B cell (primary cell): ENCODE data around the gene SLC6A16. TPM values are rescaled to one million over a fixed set of nuclear protein-coding genes. Genes with fewer than 3 reads are reported as not detected.

Experiments used
- ATAC-seq: fragments of 200-7000 bp; cut with Tn5 transposase; one replicate; pipeline ENCODE4 v1.10.0; 2021; ENCODE audit warnings: low read depth, mild to moderate bottlenecking, moderate number of reproducible peaks, moderate library complexity
- CTCF ChIA-PET: fragments of 350-600 bp; sonication (Branson Sonifier 250); formaldehyde crosslinking; loops from one replicate; lab custom pipeline; 2021; ENCODE audit warnings: antibody characterized with exemption, inconsistent platforms; lab: Charles Lee
- POLR2A ChIA-PET: fragments of 350-600 bp; sonication (Branson Sonifier 250); formaldehyde crosslinking; loops from one replicate; lab custom pipeline; 2021; ENCODE audit warnings: antibody characterized with exemption; lab: Charles Lee
- DNase-seq: peaks from one replicate; pipeline ENCODE4 v3.0.0; 2013
- H2AFZ ChIP-seq: 2 replicates; pipeline ENCODE4 v1.6.1; 2012; ENCODE audit warnings: mild to moderate bottlenecking, low read depth, low read length; ENCODE audit not compliant: insufficient read depth, poor library complexity, severe bottlenecking
- H3K27ac ChIP-seq, 2 donors: 1 replicate in 1 of 2; 2 replicates in 1 of 2; pipeline ENCODE4 v1.5.1; 2012 to 2013; ENCODE audit warnings: low read length in 2 of 2, mild to moderate bottlenecking in 2 of 2, moderate library complexity in 1 of 2
- H3K27me3 ChIP-seq, 4 experiments: fragments of 200-600 bp in 1 of 4; sonication (generic) in 1 of 4; replicated peaks in 1 of 4; 1 replicate in 2 of 4; 2 replicates in 2 of 4; pipeline versions ENCODE4 v1.6.1 to v1.7.0; 2013 to 2016; ENCODE audit warnings: low read length in 3 of 4, mild to moderate bottlenecking in 2 of 4, mixed read lengths in 1 of 4, moderate library complexity in 1 of 4; ENCODE audit not compliant: insufficient read depth in 4 of 4, control insufficient read depth in 3 of 4; ENCODE audit errors: control extremely low read depth in 1 of 4
- H3K36me3 ChIP-seq, 2 experiments: replicated peaks in 1 of 2; 1 replicate in 1 of 2; 2 replicates in 1 of 2; pipeline versions ENCODE4 v1.6.1 to v1.7.1; 2013; ENCODE audit warnings: low read length in 1 of 2; ENCODE audit not compliant: insufficient read depth in 2 of 2, control insufficient read depth in 1 of 2; ENCODE audit errors: control extremely low read depth in 1 of 2, extremely low read depth in 1 of 2
- H3K4me1 ChIP-seq, 2 donors: fragments of 200-600 bp in 1 of 2; sonication (generic) in 1 of 2; 1 replicate in 1 of 2; 2 replicates in 1 of 2; pipeline versions ENCODE4 v1.5.1 to v1.6.1; 2013 to 2017; ENCODE audit warnings: low read length in 2 of 2; ENCODE audit not compliant: control insufficient read depth in 2 of 2, insufficient read depth in 2 of 2
- H3K4me2 ChIP-seq: replicated peaks from 2 replicates; pipeline ENCODE3; 2012; ENCODE audit warnings: mild to moderate bottlenecking, low read depth, low read length; ENCODE audit not compliant: poor library complexity, severe bottlenecking
- H3K4me3 ChIP-seq, 5 experiments: fragments of 200-600 bp in 1 of 5; sonication (generic) in 1 of 5; 1 replicate in 3 of 5; 2 replicates in 2 of 5; pipeline versions ENCODE4 v1.5.1 to v1.7.0; 2011 to 2016; ENCODE audit warnings: low read length in 4 of 5, mild to moderate bottlenecking in 4 of 5, low read depth in 2 of 5, control low read depth in 1 of 5, moderate library complexity in 1 of 5; ENCODE audit not compliant: insufficient read depth in 1 of 5; ENCODE audit errors: control extremely low read depth in 1 of 5, extremely low read depth in 1 of 5
- H3K79me2 ChIP-seq: fragments of 200-600 bp; sonication (generic); one replicate; pipeline ENCODE4 v1.6.0; 2016; ENCODE audit warnings: low read length; ENCODE audit not compliant: control insufficient read depth, insufficient read depth
- H3K9ac ChIP-seq: fragments of 200-600 bp; sonication (generic); 2 replicates; pipeline ENCODE4 v1.6.1; 2017; ENCODE audit warnings: mild to moderate bottlenecking, low read length, moderate library complexity
- H3K9me3 ChIP-seq, 3 donors: one replicate each; pipeline versions ENCODE4 v1.6.1 to v1.7.1; 2013; ENCODE audit warnings: low read length in 2 of 3; ENCODE audit not compliant: control insufficient read depth in 2 of 3, insufficient read depth in 1 of 3; ENCODE audit errors: control extremely low read depth in 1 of 3
- H4K20me1 ChIP-seq: 2 replicates; pipeline ENCODE4 v1.6.0; 2012; ENCODE audit warnings: mild to moderate bottlenecking, low read length; ENCODE audit not compliant: insufficient read depth, control insufficient read depth, poor library complexity, severe bottlenecking
- H3K27ac Mint-ChIP-seq: one replicate; pipeline ENCODE4 v1.8.0; 2021; ENCODE audit warnings: mixed read lengths
- H3K27me3 Mint-ChIP-seq: one replicate; pipeline ENCODE4 v1.8.0; 2021; ENCODE audit warnings: mixed read lengths
- H3K4me1 Mint-ChIP-seq: one replicate; pipeline ENCODE4 v1.8.0; 2021; ENCODE audit warnings: mixed read lengths
- H3K4me3 Mint-ChIP-seq: one replicate; pipeline ENCODE4 v1.8.0; 2021; ENCODE audit warnings: mixed read lengths
- H3K9me3 Mint-ChIP-seq: one replicate; pipeline ENCODE4 v1.8.0; 2022; ENCODE audit warnings: mixed read lengths; ENCODE audit not compliant: insufficient read depth
- CTCF ChIP-seq: fragments of 200-600 bp; IDR thresholded peaks from one replicate; pipeline ENCODE4 v1.8.0; 2022; ENCODE audit warnings: antibody characterized with exemption, mild to moderate bottlenecking
- EZH2 ChIP-seq: IDR thresholded peaks from 2 replicates; pipeline ENCODE4 v1.6.1; 2012; ENCODE audit warnings: borderline replicate concordance, low read depth, mild to moderate bottlenecking, moderate library complexity, low read length; ENCODE audit not compliant: insufficient read depth, poor library complexity, severe bottlenecking
- WGBS: methylation state at CpG from one replicate; pipeline ENCODE4 v1.1.5; 2013; ENCODE audit warnings: missing lambda C conversion rate; ENCODE audit not compliant: insufficient coverage; 5-methylcytosine and 5-hydroxymethylcytosine counted together
- intact Hi-C: fragments of 100-400 bp; cut with micrococcal nuclease; formaldehyde crosslinking; loops from one replicate; pipeline ENCODE4 v1.10.0; 2022
- polyA plus RNA-seq: library from polyadenylated mRNA; depleted of rRNA; stranded (reverse); fragments of >200 nt; gene quantifications from 2 replicates; pipeline ENCODE4 v1.2.3, GENCODE V29; 2012
- total RNA-seq, 2 donors: library from RNA; stranded (reverse); fragments of 120-200 nt in 1 of 2; gene quantifications; 1 replicate in 1 of 2; 2 replicates in 1 of 2; pipeline versions ENCODE4 v1.2.3 to v1.2.4, GENCODE V29; 2013 to 2022

The SLC6A16 gene
- total and polyA plus RNA-seq, 2 donors (not counting 1 experiment from before 2014, with no cell fraction given): 22.3 to 68.4 TPM

GRCh38 chr19:49294401-49294800, 30.6 kb downstream of the SLC6A16 start:
- Histone ChIP-seq H3K79me2 (no peaks in the 10 kb centered on the region), H3K27me3 (no peaks in the 10 kb centered on the region), H3K36me3 (peaks cover 0 to 3% of the 10 kb centered on the region in 2 experiments), H3K4me2 (no peak overlapping the region), H2AFZ (no peak overlapping the region), H3K4me1 (no peaks in the 10 kb centered on the region), H3K27ac (no peak overlapping the region), H3K9ac (no peak overlapping the region), H4K20me1 (no peaks in the 10 kb centered on the region), H3K9me3 (peaks cover 0 to 3% (median 0%) of the 10 kb centered on the region in 3 donors), H3K4me3 (no peak overlapping the region)
- ATAC-seq (no peak), DNase-seq (no peak)
- intact Hi-C loops: no loop called here
- Mint-ChIP-seq H3K9me3 (no peaks in the 10 kb centered on the region), H3K4me1 (no peaks in the 10 kb centered on the region), H3K27ac (no peak overlapping the region), H3K4me3 (no peak overlapping the region), H3K27me3 (no peaks in the 10 kb centered on the region)
- no peak for TF ChIP-seq CTCF
- no peak for TF ChIP-seq EZH2
- ChIA-PET POLR2A (interaction anchor here (0.6 kb wide), 1 partner anchor 155 kb away, joined by 5 read pairs; no protein-coding TSS in a partner anchor), CTCF (interaction anchor here (0.6 to 1.2 kb wide), 3 partner anchors 97 to 252 kb away, joined by 3 read pairs; no protein-coding TSS in a partner anchor)
- WGBS: 92% methylated on average over 2 of the region's 6 CpGs

- POLR2A ChIA-PET: no interaction called here
Measured at GRCh38 chr19:49290517-49290916, 34.5 kb downstream of the SLC6A16 start.

More at GRCh38 chr19:49290517-49290916, 34.5 kb downstream of the SLC6A16 start:
- no peak overlapping the region for H3K27ac Mint-ChIP-seq
- TF ChIP-seq CTCF (no peak), EZH2 (no peak)
- WGBS: 92% methylated on average over 3 of the region's 3 CpGs
- H3K4me3 ChIP-seq: no peak overlapping the region
- no peaks in the 10 kb centered on the region for H3K27me3 Mint-ChIP-seq
- H3K4me1 ChIP-seq: no peaks in the 10 kb centered on the region
- no peak for DNase-seq
- no peaks in the 10 kb centered on the region for H3K27me3 ChIP-seq
- H3K9ac ChIP-seq: no peak overlapping the region
- H4K20me1 ChIP-seq: no peaks in the 10 kb centered on the region
- H3K27ac ChIP-seq: no peak overlapping the region
- no peak overlapping the region for H3K4me2 ChIP-seq
- H3K9me3 ChIP-seq: peaks cover 0 to 7% (median 1%) of the 10 kb centered on the region in 3 donors
- peaks cover 3% of the 10 kb centered on the region for H3K4me1 Mint-ChIP-seq
- H3K79me2 ChIP-seq: no peaks in the 10 kb centered on the region
- H2AFZ ChIP-seq: no peak overlapping the region
- peaks cover 2% of the 10 kb centered on the region for H3K9me3 Mint-ChIP-seq
- no peak overlapping the region for H3K4me3 Mint-ChIP-seq
- ATAC-seq: no peak
- intact Hi-C loops: no loop called here
- H3K36me3 ChIP-seq: peaks cover 0 to 3% of the 10 kb centered on the region in 2 experiments
- CTCF ChIA-PET: no interaction called here
